COLO829 (cell line): ENCODE data around the gene BIRC3.
"Not testable (repeated sequence)": the region's sequence is repeated elsewhere in the genome, so short reads cannot be mapped to it uniquely, and the experiment has no call there.

Source experiments
- DNase-seq: peaks from one replicate; pipeline ENCODE4 v3.0.0; 2012; ENCODE audit warnings: low spot score

The BIRC3 gene

GRCh38 chr11:102295045-102295444, 22.2 kb upstream of the BIRC3 start:
- DNase-seq = no peak

- DNase-seq = not testable (repeated sequence)
These were observed 20.5 kb upstream of the BIRC3 start for GRCh38 chr11:102296757-102297156.

GRCh38 chr11:102300837-102301236, 16.4 kb upstream of the BIRC3 start:
- not testable (repeated sequence) for DNase-seq

- DNase-seq = no peak
These were observed 15.0 kb upstream of the BIRC3 start for GRCh38 chr11:102302241-102302640.

- no peak for DNase-seq
These were observed 12.6 kb upstream of the BIRC3 start for GRCh38 chr11:102304686-102305085.

GRCh38 chr11:102305352-102306047, 11.8 kb upstream of the BIRC3 start:
- no peak for DNase-seq

GRCh38 chr11:102306048-102306597, 11.2 kb upstream of the BIRC3 start:
- DNase-seq = no peak

GRCh38 chr11:102306817-102307726, 10.2 kb upstream of the BIRC3 start:
- no peak for DNase-seq

- no peak for DNase-seq
These were observed 9.6 kb upstream of the BIRC3 start for GRCh38 chr11:102307727-102308038.

- DNase-seq = no peak
These were observed 7.4 kb upstream of the BIRC3 start for GRCh38 chr11:102309621-102310541.

- DNase-seq = peak; percentile 23
These were observed 4.6 kb upstream of the BIRC3 start for GRCh38 chr11:102312667-102313066.

GRCh38 chr11:102313238-102313940, 3.9 kb upstream of the BIRC3 start:
- DNase-seq = no peak

GRCh38 chr11:102314784-102315183, 2.5 kb upstream of the BIRC3 start:
- no peak for DNase-seq

GRCh38 chr11:102316346-102316904, 859 bp upstream of the BIRC3 start:
- DNase-seq = no peak

- no peak for DNase-seq
These were observed 452 bp downstream of the BIRC3 start for GRCh38 chr11:102317768-102318103.

GRCh38 chr11:102318469-102318868, 1.2 kb downstream of the BIRC3 start:
- DNase-seq = no peak

GRCh38 chr11:102319544-102319943, 2.3 kb downstream of the BIRC3 start:
- no peak for DNase-seq

- no peak for DNase-seq
These were observed 2.9 kb downstream of the BIRC3 start for GRCh38 chr11:102320188-102320587.

GRCh38 chr11:102320679-102321078, 3.4 kb downstream of the BIRC3 start:
- DNase-seq = peak; percentile 34

GRCh38 chr11:102322560-102322959, 5.3 kb downstream of the BIRC3 start:
- no peak for DNase-seq

- no peak for DNase-seq
These were observed 6.4 kb downstream of the BIRC3 start for GRCh38 chr11:102323542-102324251.
